CD4-positive, alpha-beta T cell treated with Interleukin-15 for 4 hours (primary cell): Measurements from ENCODE around the gene SERTAD1.

ENCODE experiments used
- DNase-seq: peaks from one replicate; pipeline ENCODE4 v3.0.0-alpha.2; 2020; ENCODE audit warnings: low spot score

The SERTAD1 gene

GRCh38 chr19:40376286-40376862 is 49.4 kb downstream of the SERTAD1 start:
- DNase-seq = no peak

GRCh38 chr19:40374084-40374483 is 51.7 kb downstream of the SERTAD1 start:
- no peak for DNase-seq

- DNase-seq = no peak
These were observed 54.0 kb downstream of the SERTAD1 start for GRCh38 chr19:40371802-40372122.
